ENCODE data around the gene C5orf52.
"Not testable (repeated sequence)": the region's sequence is repeated elsewhere in the genome, so short reads cannot be mapped to it uniquely, and the experiment has no call there.

Gene C5orf52

GRCh38 chr5:157721159-157721558 is 49.8 kb downstream of the C5orf52 start:
- no peak for TF ChIP-seq CTCF (IDR thresholded peaks at IDR 0.05; ENCODE audit: borderline replicate concordance, control extremely low read depth, extremely low read depth, insufficient read depth, missing control alignments)
- no peak for DNase-seq (ENCODE audit: low spot score)
- in situ Hi-C loops (cut with MboI; ENCODE audit: low sequenced_read_pairs, unreplicated experiment), result no loop called here

- DNase-seq (ENCODE audit: low spot score); in situ Hi-C loops (cut with MboI; ENCODE audit: low sequenced_read_pairs, unreplicated experiment): not testable (repeated sequence)
These were observed 51.6 kb downstream of the C5orf52 start for GRCh38 chr5:157722895-157723294.

- in situ Hi-C loops (cut with MboI; ENCODE audit: low sequenced_read_pairs, unreplicated experiment); DNase-seq (ENCODE audit: low spot score): not testable (repeated sequence)
These were observed 55.3 kb downstream of the C5orf52 start for GRCh38 chr5:157726607-157727006.

GRCh38 chr5:157727858-157728257 is 56.5 kb downstream of the C5orf52 start:
- in situ Hi-C loops (cut with MboI; ENCODE audit: low sequenced_read_pairs, unreplicated experiment); DNase-seq (ENCODE audit: low spot score): not testable (repeated sequence)

Data from GM13976 (cell line).